Measurements from ENCODE around the gene SMIM10L1. TPM values are rescaled to one million over a fixed set of nuclear protein-coding genes. Genes with fewer than 3 reads are reported as not detected.

The SMIM10L1 gene
- total and polyA plus RNA-seq, 11 donors: 12.9 to 24.5 (median 16.9) TPM

DNA sequence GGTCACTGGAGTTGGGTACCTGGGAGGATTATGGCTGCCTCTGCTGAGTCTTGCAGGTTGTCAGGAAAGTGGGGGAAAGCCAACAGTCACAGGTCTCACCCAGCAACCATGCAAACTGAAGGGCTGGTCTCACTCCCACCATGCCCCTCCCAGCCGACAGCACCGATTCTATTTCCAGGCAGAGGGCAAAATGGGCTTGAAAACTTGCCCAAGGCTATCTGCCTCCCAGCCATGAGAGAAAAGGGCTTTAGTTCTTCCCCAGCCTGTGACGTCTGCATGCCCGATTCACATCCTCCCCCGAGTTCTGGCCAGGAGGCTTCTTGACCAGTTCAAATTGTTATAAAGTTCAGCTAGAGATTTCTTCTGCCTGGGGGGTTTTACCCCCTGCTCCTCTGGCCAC, 26.7 kb upstream of the SMIM10L1 start:
- no peak overlapping the region for H3K4me3 ChIP-seq
- no peaks in the 10 kb centered on the region for H3K27me3 ChIP-seq
- TF ChIP-seq, protein P1, sequence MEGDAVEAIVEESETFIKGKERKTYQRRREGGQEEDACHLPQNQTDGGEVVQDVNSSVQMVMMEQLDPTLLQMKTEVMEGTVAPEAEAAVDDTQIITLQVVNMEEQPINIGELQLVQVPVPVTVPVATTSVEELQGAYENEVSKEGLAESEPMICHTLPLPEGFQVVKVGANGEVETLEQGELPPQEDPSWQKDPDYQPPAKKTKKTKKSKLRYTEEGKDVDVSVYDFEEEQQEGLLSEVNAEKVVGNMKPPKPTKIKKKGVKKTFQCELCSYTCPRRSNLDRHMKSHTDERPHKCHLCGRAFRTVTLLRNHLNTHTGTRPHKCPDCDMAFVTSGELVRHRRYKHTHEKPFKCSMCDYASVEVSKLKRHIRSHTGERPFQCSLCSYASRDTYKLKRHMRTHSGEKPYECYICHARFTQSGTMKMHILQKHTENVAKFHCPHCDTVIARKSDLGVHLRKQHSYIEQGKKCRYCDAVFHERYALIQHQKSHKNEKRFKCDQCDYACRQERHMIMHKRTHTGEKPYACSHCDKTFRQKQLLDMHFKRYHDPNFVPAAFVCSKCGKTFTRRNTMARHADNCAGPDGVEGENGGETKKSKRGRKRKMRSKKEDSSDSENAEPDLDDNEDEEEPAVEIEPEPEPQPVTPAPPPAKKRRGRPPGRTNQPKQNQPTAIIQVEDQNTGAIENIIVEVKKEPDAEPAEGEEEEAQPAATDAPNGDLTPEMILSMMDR (IDR thresholded peaks at IDR 0.05): no peak
- no peak for TF ChIP-seq POLR2A (IDR thresholded peaks at IDR 0.05)
- DNase-seq: no peak
- intact Hi-C loops (cut with DNase I): no loop called here
- H3K36me3 ChIP-seq: no peaks in the 10 kb centered on the region
- WGBS, 4 donors: 79 to 99% (median 93%) methylated on average over 3 to 5 of the region's 5 CpGs
- H3K9me3 ChIP-seq: peaks cover 0 to 29% (median 0%) of the 10 kb centered on the region in 12 donors
- no peak for ATAC-seq
- no peaks in the 10 kb centered on the region for H3K4me1 ChIP-seq
- no peak overlapping the region for H3K27ac ChIP-seq

DNA sequence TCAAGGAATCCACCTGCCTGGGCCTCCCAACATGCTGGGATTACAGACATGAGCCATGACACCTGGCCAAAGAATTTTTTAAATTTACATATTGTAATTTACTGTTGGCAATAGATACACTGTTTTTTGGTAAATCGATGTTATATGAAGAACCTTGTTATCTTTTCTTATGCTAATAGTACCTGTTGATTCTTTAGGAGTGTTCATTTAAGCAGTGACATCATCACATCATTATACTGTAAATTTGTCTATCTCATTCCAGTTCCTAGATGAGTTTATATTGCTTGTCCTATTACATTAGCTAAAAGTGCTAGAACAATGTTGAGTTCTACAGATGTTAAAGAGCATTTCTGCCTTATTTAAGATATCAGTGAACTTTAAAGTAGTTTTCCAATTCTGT, 23.6 kb upstream of the SMIM10L1 start:
- Histone ChIP-seq H3K4me1 (peaks cover 0 to 7% (median 0%) of the 10 kb centered on the region in 12 donors), H3K27ac (no peak overlapping the region), H3K36me3 (peaks cover 0 to 4% (median 0%) of the 10 kb centered on the region in 9 donors), H3K4me3 (no peak overlapping the region), H3K27me3 (no peaks in the 10 kb centered on the region), H3K9me3 (peaks cover 0 to 29% (median 0%) of the 10 kb centered on the region in 12 donors)
- TF ChIP-seq, protein P1 (IDR thresholded peaks at IDR 0.05): no peak
- TF ChIP-seq POLR2A (IDR thresholded peaks at IDR 0.05): no peak
- ATAC-seq (no peak), DNase-seq (no peak)
- 93 to 100% (median 98%) methylated on average over 1 of the region's 1 CpG for WGBS, 4 donors
- intact Hi-C loops (cut with DNase I): no loop called here

DNA sequence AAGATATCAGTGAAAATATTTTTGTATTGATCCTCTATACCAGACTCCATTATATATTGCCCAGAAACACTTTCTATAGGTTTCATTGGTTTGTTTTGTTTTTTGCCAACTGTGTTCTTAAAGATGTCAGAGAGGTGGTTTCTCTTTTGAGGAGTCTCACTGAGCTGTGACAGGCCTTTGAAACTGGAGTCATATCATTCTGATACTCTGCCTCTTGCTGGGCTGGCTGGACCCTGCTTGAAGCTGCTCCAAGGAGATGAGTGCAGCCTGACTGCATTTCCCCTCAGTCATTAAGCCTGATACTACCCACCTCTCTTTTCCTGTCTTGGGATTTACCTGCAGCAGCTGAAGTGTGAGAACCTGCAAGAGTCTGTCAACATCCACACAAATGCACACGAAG, 20.2 kb upstream of the SMIM10L1 start:
- no peak overlapping the region for H3K4me3 ChIP-seq
- WGBS, 4 donors: 29 to 41% (median 37%) methylated on average over 1 of the region's 1 CpG
- peaks cover 0 to 8% (median 0%) of the 10 kb centered on the region in 12 donors for H3K4me1 ChIP-seq
- H3K36me3 ChIP-seq: peaks cover 0 to 4% (median 0%) of the 10 kb centered on the region in 9 donors
- no peak for DNase-seq
- no peak for TF ChIP-seq POLR2A (IDR thresholded peaks at IDR 0.05)
- no peak for ATAC-seq
- H3K27me3 ChIP-seq: no peaks in the 10 kb centered on the region
- intact Hi-C loops (cut with DNase I): no loop called here
- peaks cover 0 to 22% (median 1%) of the 10 kb centered on the region in 12 donors for H3K9me3 ChIP-seq
- no peak overlapping the region for H3K27ac ChIP-seq

DNA sequence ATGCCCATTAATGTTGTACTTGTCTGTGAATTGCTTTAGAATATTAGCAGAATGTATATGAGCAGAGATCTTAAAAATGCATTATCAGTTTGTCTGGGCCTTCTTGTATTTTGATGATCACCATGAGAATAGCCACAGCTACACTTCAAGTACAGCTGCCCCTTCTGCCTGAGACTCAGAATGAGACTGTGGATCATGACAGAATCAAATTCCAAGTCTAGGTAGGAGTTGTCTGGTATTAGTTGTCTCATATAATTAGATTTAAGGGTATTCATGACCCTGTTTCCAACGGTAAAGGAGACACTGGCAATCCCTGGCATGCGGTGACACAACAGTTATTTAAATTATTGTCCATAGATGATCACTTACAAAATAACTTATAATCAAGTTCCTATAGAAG, 18.3 kb upstream of the SMIM10L1 start:
- intact Hi-C loops (cut with DNase I): no loop called here
- no peak for TF ChIP-seq POLR2A (IDR thresholded peaks at IDR 0.05)
- TF ChIP-seq, protein P1 (IDR thresholded peaks at IDR 0.05): no peak
- no peak for ATAC-seq
- Histone ChIP-seq H3K4me1 (peaks cover 0 to 13% (median 0%) of the 10 kb centered on the region in 12 donors), H3K4me3 (no peak overlapping the region), H3K27me3 (no peaks in the 10 kb centered on the region), H3K9me3 (peaks cover 0 to 23% (median 2%) of the 10 kb centered on the region in 12 donors), H3K36me3 (peaks cover 0 to 4% (median 0%) of the 10 kb centered on the region in 9 donors), H3K27ac (no peak overlapping the region)
- WGBS, 4 donors: 70 to 92% (median 83%) methylated on average over 2 of the region's 2 CpGs
- no peak for DNase-seq

DNA sequence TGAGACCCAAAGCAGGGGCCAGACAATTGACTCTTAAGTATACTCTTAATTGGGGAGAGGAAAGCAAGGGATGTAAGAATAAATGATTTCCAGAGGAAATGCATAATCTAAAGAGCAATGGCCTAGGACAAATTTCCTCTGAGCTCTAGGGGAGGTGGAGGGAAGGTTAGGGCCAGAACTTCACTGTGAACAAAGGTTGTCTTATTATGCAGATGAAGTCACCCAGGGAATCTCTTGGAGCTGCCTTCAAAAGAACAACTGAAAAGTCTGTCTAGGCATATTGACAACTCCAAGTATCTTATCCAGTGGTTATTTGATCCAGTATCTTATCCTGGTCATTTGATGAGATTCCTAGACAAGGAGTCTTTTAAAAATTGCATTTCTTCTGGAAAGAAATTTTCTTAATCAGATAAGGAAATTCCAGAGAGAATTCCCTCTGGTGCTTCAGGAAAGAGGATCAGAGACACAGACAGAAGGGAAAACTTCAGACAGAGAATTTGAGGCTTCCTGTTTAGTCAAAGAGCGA, 16.5 kb upstream of the SMIM10L1 start:
- ATAC-seq: no peak
- H3K27me3 ChIP-seq: no peaks in the 10 kb centered on the region
- WGBS, 4 donors: 93 to 100% (median 96%) methylated on average over 1 of the region's 1 CpG

More for the DNA sequence above, 16.5 kb upstream of the SMIM10L1 start:
- peaks cover 0 to 29% (median 5%) of the 10 kb centered on the region in 12 donors for H3K4me1 ChIP-seq
- TF ChIP-seq, protein P1 (IDR thresholded peaks at IDR 0.05): no peak
- no peak for TF ChIP-seq POLR2A (IDR thresholded peaks at IDR 0.05)
- no peak overlapping the region for H3K27ac ChIP-seq
- intact Hi-C loops (cut with DNase I): no loop called here
- peaks cover 0 to 23% (median 2%) of the 10 kb centered on the region in 12 donors for H3K9me3 ChIP-seq
- no peak for DNase-seq
- H3K36me3 ChIP-seq: peaks cover 0 to 4% (median 0%) of the 10 kb centered on the region in 9 donors
- no peak overlapping the region for H3K4me3 ChIP-seq
